ENCODE measurements around the gene GLI3.

GLI3 gene

DNA sequence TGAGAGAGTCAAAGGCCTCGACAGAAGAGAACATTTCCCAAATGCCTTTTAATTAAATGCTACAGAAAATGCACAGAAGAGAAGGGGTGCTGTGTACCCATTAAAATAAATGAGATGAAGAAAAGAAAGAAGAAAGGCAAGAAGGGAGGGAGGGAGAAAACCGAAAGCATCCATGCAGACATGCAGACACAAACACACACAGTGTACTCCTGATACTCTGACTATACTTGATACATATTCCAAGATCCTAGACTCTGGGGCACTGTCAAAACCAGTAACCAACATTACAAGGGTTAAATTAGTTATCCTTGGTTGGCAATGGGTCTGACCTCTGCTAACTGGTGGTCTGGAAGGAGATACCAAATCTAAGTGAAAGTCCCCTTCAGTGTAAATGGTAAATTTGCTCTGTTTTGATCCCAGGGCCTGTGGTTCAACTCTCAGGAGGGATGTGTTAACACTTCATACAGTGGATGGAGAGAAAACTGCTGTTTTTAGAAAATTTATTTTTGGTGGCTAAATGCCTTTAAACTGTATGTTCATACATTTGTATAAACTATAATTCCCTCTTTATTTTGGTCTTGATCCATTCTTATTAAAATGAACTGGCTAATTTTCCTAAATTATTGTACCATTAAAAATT lies 241.3 kb downstream of the GLI3 start:
- H3K4me3 ChIP-seq (ENCODE audit: low read length, poor library complexity, severe bottlenecking), result no peak overlapping the region
- H3K9me2 ChIP-seq (replicated peaks; ENCODE audit: low read depth, low read length), result no peaks in the 10 kb centered on the region
- H3K27me3 ChIP-seq (ENCODE audit: insufficient read depth, low read length, poor library complexity, severe bottlenecking), result no peaks in the 10 kb centered on the region
- H3K36me3 ChIP-seq (ENCODE audit: insufficient read depth, low read length), result no peaks in the 10 kb centered on the region
- no peak overlapping the region for H2AFZ ChIP-seq (ENCODE audit: low read length)
- H3F3A ChIP-seq (ENCODE audit: low read depth), result no peaks in the 10 kb centered on the region
- no peaks in the 10 kb centered on the region for H4K20me1 ChIP-seq (ENCODE audit: insufficient read depth, low read length, poor library complexity, severe bottlenecking)
- no peak overlapping the region for H3K9ac ChIP-seq (ENCODE audit: low read depth, low read length, poor library complexity, severe bottlenecking)
- H3K79me2 ChIP-seq (ENCODE audit: insufficient read depth, low read length), result no peaks in the 10 kb centered on the region
- H3K9me3 ChIP-seq (ENCODE audit: insufficient read depth, low read depth, low read length), result no peaks in the 10 kb centered on the region
- TF ChIP-seq, protein P1, sequence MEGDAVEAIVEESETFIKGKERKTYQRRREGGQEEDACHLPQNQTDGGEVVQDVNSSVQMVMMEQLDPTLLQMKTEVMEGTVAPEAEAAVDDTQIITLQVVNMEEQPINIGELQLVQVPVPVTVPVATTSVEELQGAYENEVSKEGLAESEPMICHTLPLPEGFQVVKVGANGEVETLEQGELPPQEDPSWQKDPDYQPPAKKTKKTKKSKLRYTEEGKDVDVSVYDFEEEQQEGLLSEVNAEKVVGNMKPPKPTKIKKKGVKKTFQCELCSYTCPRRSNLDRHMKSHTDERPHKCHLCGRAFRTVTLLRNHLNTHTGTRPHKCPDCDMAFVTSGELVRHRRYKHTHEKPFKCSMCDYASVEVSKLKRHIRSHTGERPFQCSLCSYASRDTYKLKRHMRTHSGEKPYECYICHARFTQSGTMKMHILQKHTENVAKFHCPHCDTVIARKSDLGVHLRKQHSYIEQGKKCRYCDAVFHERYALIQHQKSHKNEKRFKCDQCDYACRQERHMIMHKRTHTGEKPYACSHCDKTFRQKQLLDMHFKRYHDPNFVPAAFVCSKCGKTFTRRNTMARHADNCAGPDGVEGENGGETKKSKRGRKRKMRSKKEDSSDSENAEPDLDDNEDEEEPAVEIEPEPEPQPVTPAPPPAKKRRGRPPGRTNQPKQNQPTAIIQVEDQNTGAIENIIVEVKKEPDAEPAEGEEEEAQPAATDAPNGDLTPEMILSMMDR (conservative IDR thresholded peaks at IDR 0.05; ENCODE audit: low read length), result no peak
- TF ChIP-seq EZH2phosphoT487 (IDR thresholded peaks at IDR 0.05; ENCODE audit: borderline replicate concordance), result no peak
- no peak overlapping the region for H3K4me2 ChIP-seq (ENCODE audit: low read depth, low read length, poor library complexity, severe bottlenecking)
- peaks cover 3% of the 10 kb centered on the region for H3K4me1 ChIP-seq (ENCODE audit: insufficient read depth, low read length, poor library complexity, severe bottlenecking)

DNA sequence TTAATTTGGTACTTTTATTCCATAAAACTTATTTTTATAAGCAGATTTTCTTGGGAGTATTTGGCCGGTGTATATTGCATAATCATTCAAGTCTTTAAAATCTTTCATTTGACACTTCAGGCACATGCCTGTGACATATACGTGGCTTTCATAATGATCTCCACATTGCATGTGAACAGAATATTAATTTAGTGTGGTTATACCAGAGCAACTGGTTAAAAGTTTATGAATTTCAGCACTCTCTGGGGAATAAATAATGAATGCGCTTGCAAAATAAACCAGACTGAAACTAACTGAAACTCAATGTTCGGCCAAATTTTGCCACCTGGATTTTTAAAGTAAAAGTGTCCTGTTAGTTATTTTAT lies 242.3 kb downstream of the GLI3 start:
- Histone ChIP-seq H3K4me3 (ENCODE audit: low read length, poor library complexity, severe bottlenecking) (no peak overlapping the region), H3K9me3 (ENCODE audit: insufficient read depth, low read depth, low read length) (no peaks in the 10 kb centered on the region), H2AFZ (ENCODE audit: low read length) (no peak overlapping the region), H3K4me2 (ENCODE audit: low read depth, low read length, poor library complexity, severe bottlenecking) (no peak overlapping the region), H3K36me3 (ENCODE audit: insufficient read depth, low read length) (no peaks in the 10 kb centered on the region), H3F3A (ENCODE audit: low read depth) (no peaks in the 10 kb centered on the region), H3K27me3 (ENCODE audit: insufficient read depth, low read length, poor library complexity, severe bottlenecking) (no peaks in the 10 kb centered on the region), H3K9ac (ENCODE audit: low read depth, low read length, poor library complexity, severe bottlenecking) (no peak overlapping the region), H4K20me1 (ENCODE audit: insufficient read depth, low read length, poor library complexity, severe bottlenecking) (no peaks in the 10 kb centered on the region), H3K79me2 (ENCODE audit: insufficient read depth, low read length) (no peaks in the 10 kb centered on the region), H3K9me2 (replicated peaks; ENCODE audit: low read depth, low read length) (no peaks in the 10 kb centered on the region), H3K4me1 (ENCODE audit: insufficient read depth, low read length, poor library complexity, severe bottlenecking) (peaks cover 3% of the 10 kb centered on the region)
- TF ChIP-seq, protein P1 (conservative IDR thresholded peaks at IDR 0.05; ENCODE audit: low read length), result no peak
- no peak for TF ChIP-seq EZH2phosphoT487 (IDR thresholded peaks at IDR 0.05; ENCODE audit: borderline replicate concordance)

GRCh38 chr7:41994036-41994745 lies 242.8 kb downstream of the GLI3 start:
- Histone ChIP-seq H3K9me3 (ENCODE audit: insufficient read depth, low read depth, low read length) (no peaks in the 10 kb centered on the region), H3K79me2 (ENCODE audit: insufficient read depth, low read length) (no peaks in the 10 kb centered on the region), H4K20me1 (ENCODE audit: insufficient read depth, low read length, poor library complexity, severe bottlenecking) (no peaks in the 10 kb centered on the region), H3K9ac (ENCODE audit: low read depth, low read length, poor library complexity, severe bottlenecking) (no peak overlapping the region), H3F3A (ENCODE audit: low read depth) (no peaks in the 10 kb centered on the region), H3K4me2 (ENCODE audit: low read depth, low read length, poor library complexity, severe bottlenecking) (no peak overlapping the region), H3K9me2 (replicated peaks; ENCODE audit: low read depth, low read length) (no peaks in the 10 kb centered on the region), H3K36me3 (ENCODE audit: insufficient read depth, low read length) (no peaks in the 10 kb centered on the region), H3K4me3 (ENCODE audit: low read length, poor library complexity, severe bottlenecking) (no peak overlapping the region), H3K4me1 (ENCODE audit: insufficient read depth, low read length, poor library complexity, severe bottlenecking) (peaks cover 3% of the 10 kb centered on the region), H3K27me3 (ENCODE audit: insufficient read depth, low read length, poor library complexity, severe bottlenecking) (no peaks in the 10 kb centered on the region), H2AFZ (ENCODE audit: low read length) (no peak overlapping the region)
- no peak for TF ChIP-seq EZH2phosphoT487 (IDR thresholded peaks at IDR 0.05; ENCODE audit: borderline replicate concordance)

Data from Loucy (cell line).